ENCODE results near the gene TANGO6. TPM values are rescaled to one million over a fixed set of nuclear protein-coding genes. Genes with fewer than 3 reads are reported as not detected.

TANGO6 gene
- total RNA-seq, 1 experiment from 2014 or later, result 18.2 TPM

GRCh38 chr16:68826652-68827051, 16.7 kb upstream of the TANGO6 start:
- H3K27me3 Mint-ChIP-seq (ENCODE audit: insufficient read depth, unreplicated experiment), result no peaks in the 10 kb centered on the region
- no peaks in the 10 kb centered on the region for H3K9me3 Mint-ChIP-seq (ENCODE audit: unreplicated experiment)
- POLR2A ChIA-PET, result no interaction called here
- no peak overlapping the region for H3K27ac Mint-ChIP-seq (ENCODE audit: unreplicated experiment)
- H3K9me3 ChIP-seq, result no peaks in the 10 kb centered on the region
- H3K4me1 Mint-ChIP-seq (ENCODE audit: low read depth, unreplicated experiment), result peaks cover 15% of the 10 kb centered on the region
- no peak overlapping the region for H3K4me3 ChIP-seq (ENCODE audit: low read depth, low read length)
- CTCF ChIA-PET, result no interaction called here
- H3K27me3 ChIP-seq (replicated peaks; ENCODE audit: control insufficient read depth, insufficient read depth, low read length), result no peaks in the 10 kb centered on the region
- no peak for DNase-seq
- intact Hi-C loops (cut with micrococcal nuclease; ENCODE audit: unreplicated experiment), result no loop called here
- peaks cover 30% of the 10 kb centered on the region for H3K36me3 ChIP-seq (ENCODE audit: control insufficient read depth, insufficient read depth, low read length)
- TF ChIP-seq CTCF (IDR thresholded peaks at IDR 0.05; ENCODE audit: insufficient read depth in 1 of 2, low read depth in 1 of 2, low read length in 1 of 2, severe bottlenecking in 1 of 2, unreplicated experiment in 1 of 2), result no peak
- H3K36me3 Mint-ChIP-seq (ENCODE audit: insufficient read depth, unreplicated experiment), result peaks cover 93% of the 10 kb centered on the region
- H3K4me1 ChIP-seq, result no peaks in the 10 kb centered on the region
- BruUV-seq (replicated peaks), result no TSS peak
- H3K4me3 Mint-ChIP-seq (ENCODE audit: unreplicated experiment), result no peak overlapping the region

- Mint-ChIP-seq H3K27ac (ENCODE audit: unreplicated experiment) (peak overlapping the region; percentile 55), H3K4me1 (ENCODE audit: low read depth, unreplicated experiment) (peaks cover 8% of the 10 kb centered on the region), H3K9me3 (ENCODE audit: unreplicated experiment) (no peaks in the 10 kb centered on the region), H3K36me3 (ENCODE audit: insufficient read depth, unreplicated experiment) (peaks cover 93% of the 10 kb centered on the region), H3K4me3 (ENCODE audit: unreplicated experiment) (no peak overlapping the region), H3K27me3 (ENCODE audit: insufficient read depth, unreplicated experiment) (no peaks in the 10 kb centered on the region)
- DNase-seq, result no peak
- H3K36me3 ChIP-seq (ENCODE audit: control insufficient read depth, insufficient read depth, low read length), result peaks cover 6% of the 10 kb centered on the region
- ChIA-PET POLR2A (interaction anchor here (0.6 kb wide), 1 partner anchor 156 kb away, joined by 5 read pairs; no protein-coding TSS in a partner anchor), CTCF (no interaction called here)
- BruUV-seq (replicated peaks), result no TSS peak
- no peaks in the 10 kb centered on the region for H3K4me1 ChIP-seq
- no peak for TF ChIP-seq CTCF (IDR thresholded peaks at IDR 0.05; ENCODE audit: insufficient read depth in 1 of 2, low read depth in 1 of 2, low read length in 1 of 2, severe bottlenecking in 1 of 2, unreplicated experiment in 1 of 2)
- H3K9me3 ChIP-seq, result no peaks in the 10 kb centered on the region
- no peak overlapping the region for H3K4me3 ChIP-seq (ENCODE audit: low read depth, low read length)
- intact Hi-C loops (cut with micrococcal nuclease; ENCODE audit: unreplicated experiment), result no loop called here
- H3K27me3 ChIP-seq (replicated peaks; ENCODE audit: control insufficient read depth, insufficient read depth, low read length), result no peaks in the 10 kb centered on the region
Observed at GRCh38 chr16:68833251-68833650, 10.1 kb upstream of the TANGO6 start.

GRCh38 chr16:68834550-68834949, 8.8 kb upstream of the TANGO6 start:
- peaks cover 86% of the 10 kb centered on the region for H3K36me3 Mint-ChIP-seq (ENCODE audit: insufficient read depth, unreplicated experiment)
- H3K4me1 ChIP-seq, result no peaks in the 10 kb centered on the region
- H3K4me1 Mint-ChIP-seq (ENCODE audit: low read depth, unreplicated experiment), result peaks cover 8% of the 10 kb centered on the region
- no peaks in the 10 kb centered on the region for H3K27me3 ChIP-seq (replicated peaks; ENCODE audit: control insufficient read depth, insufficient read depth, low read length)
- H3K4me3 Mint-ChIP-seq (ENCODE audit: unreplicated experiment), result no peak overlapping the region
- intact Hi-C loops (cut with micrococcal nuclease; ENCODE audit: unreplicated experiment), result no loop called here
- no peak overlapping the region for H3K4me3 ChIP-seq (ENCODE audit: low read depth, low read length)
- no peaks in the 10 kb centered on the region for H3K9me3 Mint-ChIP-seq (ENCODE audit: unreplicated experiment)
- H3K27me3 Mint-ChIP-seq (ENCODE audit: insufficient read depth, unreplicated experiment), result no peaks in the 10 kb centered on the region
- no peak for DNase-seq
- no peak for TF ChIP-seq CTCF (IDR thresholded peaks at IDR 0.05; ENCODE audit: insufficient read depth in 1 of 2, low read depth in 1 of 2, low read length in 1 of 2, severe bottlenecking in 1 of 2, unreplicated experiment in 1 of 2)
- TSS peak; percentile 71 for BruUV-seq (replicated peaks)
- H3K27ac Mint-ChIP-seq (ENCODE audit: unreplicated experiment), result no peak overlapping the region
- H3K36me3 ChIP-seq (ENCODE audit: control insufficient read depth, insufficient read depth, low read length), result peaks cover 3% of the 10 kb centered on the region; the same call in 1 of the 2 replicates
- H3K9me3 ChIP-seq, result no peaks in the 10 kb centered on the region
- ChIA-PET POLR2A (no interaction called here), CTCF (interaction anchor here (0.9 kb wide), 1 partner anchor 12 kb away, joined by 3 read pairs; no protein-coding TSS in a partner anchor)
